ENCODE data around the gene ELN.

ELN gene

DNA sequence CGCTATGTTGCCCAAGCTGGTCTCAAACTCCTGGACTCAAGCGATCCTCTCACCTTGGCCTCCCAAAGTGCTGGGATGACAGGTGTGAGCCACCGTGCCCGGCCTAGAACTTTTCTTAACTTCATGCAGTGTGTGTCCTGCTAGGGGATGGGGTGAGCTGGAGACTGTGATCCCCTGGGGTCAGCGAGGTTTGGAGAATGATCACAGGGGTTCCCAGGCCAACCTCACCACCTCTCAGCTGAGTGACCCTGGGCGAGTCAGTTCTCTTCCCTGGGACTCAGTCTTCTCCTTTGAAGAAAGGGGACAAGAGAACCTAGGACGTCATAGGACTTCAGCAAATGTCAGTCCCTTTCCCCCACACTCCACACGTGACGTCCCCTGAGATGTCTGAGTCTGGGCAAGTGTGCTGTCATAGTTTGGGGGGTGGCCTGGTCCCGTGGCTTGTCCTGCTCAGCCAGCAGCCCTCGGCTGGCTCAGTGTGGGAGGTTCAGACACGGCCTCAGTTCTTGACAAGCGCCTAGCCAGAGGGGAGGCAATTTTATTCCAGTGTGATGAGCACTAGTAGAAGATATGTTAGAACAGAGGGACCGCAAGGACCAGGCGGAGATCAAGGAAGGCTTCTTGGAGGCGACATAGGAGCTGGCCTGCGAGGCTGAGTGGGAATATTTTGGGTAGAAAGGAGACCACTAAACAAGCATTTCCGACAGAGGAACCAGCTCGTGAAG lies 43.3 kb upstream of the ELN start:
- DNase-seq (ENCODE audit: low read depth, low spot score) = no peak
- ChIA-PET CTCF (no interaction called here), POLR2A (no interaction called here)
- TF ChIP-seq, protein P1, sequence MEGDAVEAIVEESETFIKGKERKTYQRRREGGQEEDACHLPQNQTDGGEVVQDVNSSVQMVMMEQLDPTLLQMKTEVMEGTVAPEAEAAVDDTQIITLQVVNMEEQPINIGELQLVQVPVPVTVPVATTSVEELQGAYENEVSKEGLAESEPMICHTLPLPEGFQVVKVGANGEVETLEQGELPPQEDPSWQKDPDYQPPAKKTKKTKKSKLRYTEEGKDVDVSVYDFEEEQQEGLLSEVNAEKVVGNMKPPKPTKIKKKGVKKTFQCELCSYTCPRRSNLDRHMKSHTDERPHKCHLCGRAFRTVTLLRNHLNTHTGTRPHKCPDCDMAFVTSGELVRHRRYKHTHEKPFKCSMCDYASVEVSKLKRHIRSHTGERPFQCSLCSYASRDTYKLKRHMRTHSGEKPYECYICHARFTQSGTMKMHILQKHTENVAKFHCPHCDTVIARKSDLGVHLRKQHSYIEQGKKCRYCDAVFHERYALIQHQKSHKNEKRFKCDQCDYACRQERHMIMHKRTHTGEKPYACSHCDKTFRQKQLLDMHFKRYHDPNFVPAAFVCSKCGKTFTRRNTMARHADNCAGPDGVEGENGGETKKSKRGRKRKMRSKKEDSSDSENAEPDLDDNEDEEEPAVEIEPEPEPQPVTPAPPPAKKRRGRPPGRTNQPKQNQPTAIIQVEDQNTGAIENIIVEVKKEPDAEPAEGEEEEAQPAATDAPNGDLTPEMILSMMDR (IDR thresholded peaks at IDR 0.05; ENCODE audit: insufficient read depth, low read length, missing control alignments) = no peak
- H3K4me3 ChIP-seq (ENCODE audit: low read depth, low read length) = no peak overlapping the region

DNA sequence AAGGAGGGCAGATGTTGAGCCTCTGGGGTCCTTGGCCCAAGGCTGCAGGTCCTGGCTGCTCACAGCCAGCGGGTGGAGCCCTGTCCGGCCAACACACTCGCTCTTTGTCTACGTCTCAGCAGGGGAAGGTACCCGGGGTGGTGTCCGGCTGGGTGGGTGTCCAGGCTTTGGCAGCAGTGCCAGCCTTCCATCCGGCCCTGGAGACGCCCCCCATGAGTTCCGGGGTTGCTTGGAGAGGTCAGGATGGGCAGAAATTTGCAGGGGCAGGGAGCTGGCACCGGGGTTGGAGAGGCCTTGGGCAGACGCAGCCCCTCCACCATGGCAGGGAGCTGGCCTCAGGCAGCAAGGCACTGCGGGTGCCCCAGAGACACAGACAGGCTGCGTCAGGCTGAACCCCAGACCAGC lies 42.2 kb upstream of the ELN start:
- POLR2A ChIA-PET = no interaction called here
- DNase-seq (ENCODE audit: low read depth, low spot score) = no peak
- H3K4me3 ChIP-seq (ENCODE audit: low read depth, low read length) = no peak overlapping the region
- TF ChIP-seq, protein P1 (IDR thresholded peaks at IDR 0.05; ENCODE audit: insufficient read depth, low read length, missing control alignments) = no peak
- CTCF ChIA-PET = interaction anchor here (0.9 to 1.2 kb wide), 2 partner anchors 10 to 41 kb away, joined by 3 read pairs; no protein-coding TSS in a partner anchor

DNA sequence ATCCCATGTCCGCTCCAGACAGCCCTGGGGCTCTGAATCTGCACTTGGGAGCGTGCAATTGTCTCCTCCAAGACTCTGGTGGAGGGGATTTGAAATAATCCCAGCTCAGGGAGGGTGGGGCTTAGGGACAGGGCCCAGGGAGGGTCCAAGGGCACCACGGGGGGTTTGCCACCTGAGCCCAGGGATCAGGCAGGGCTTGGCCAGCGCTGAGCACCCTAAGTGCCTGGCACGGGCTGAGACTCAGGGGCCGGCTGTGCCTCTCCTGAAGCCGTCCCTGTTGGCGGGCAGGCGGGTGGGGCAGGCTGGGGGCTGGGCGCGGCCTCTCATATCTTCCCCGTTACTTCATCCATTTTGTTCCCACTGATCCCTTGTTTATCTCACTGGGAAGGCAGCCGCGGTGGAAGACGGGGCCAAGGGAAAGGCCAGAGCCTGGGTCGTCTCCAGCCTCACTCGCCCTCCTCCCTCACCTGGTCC lies 41.8 kb upstream of the ELN start:
- ChIA-PET CTCF (interaction anchor here (0.9 to 1.2 kb wide), 2 partner anchors 9 to 41 kb away, joined by 3 read pairs; no protein-coding TSS in a partner anchor), POLR2A (no interaction called here)
- TF ChIP-seq, protein P1 (IDR thresholded peaks at IDR 0.05; ENCODE audit: insufficient read depth, low read length, missing control alignments) = no peak
- DNase-seq (ENCODE audit: low read depth, low spot score) = no peak
- H3K4me3 ChIP-seq (ENCODE audit: low read depth, low read length) = no peak overlapping the region

DNA sequence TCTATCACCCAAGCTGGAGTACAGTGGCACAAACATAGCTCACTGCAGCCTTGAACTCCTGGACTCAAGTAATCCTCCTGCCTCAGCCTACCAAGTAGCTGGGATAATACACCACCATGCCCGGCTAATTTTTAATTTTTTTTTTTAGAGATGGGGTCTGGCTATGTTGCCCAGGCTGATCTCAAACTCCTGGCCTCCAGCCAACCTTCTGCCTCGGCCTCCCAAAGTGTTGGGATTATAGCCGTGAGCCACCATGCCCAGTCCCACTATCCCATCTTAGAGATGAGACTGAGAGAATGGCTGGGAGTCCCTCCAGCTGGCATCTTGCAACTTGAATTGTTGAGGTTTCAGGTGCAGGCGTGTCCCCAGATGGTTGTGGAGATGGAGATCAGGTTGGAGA lies 40.7 kb upstream of the ELN start:
- TF ChIP-seq, protein P1 (IDR thresholded peaks at IDR 0.05; ENCODE audit: insufficient read depth, low read length, missing control alignments) = no peak
- ChIA-PET CTCF (no interaction called here), POLR2A (no interaction called here)
- DNase-seq (ENCODE audit: low read depth, low spot score) = no peak
- H3K4me3 ChIP-seq (ENCODE audit: low read depth, low read length) = no peak overlapping the region

DNA sequence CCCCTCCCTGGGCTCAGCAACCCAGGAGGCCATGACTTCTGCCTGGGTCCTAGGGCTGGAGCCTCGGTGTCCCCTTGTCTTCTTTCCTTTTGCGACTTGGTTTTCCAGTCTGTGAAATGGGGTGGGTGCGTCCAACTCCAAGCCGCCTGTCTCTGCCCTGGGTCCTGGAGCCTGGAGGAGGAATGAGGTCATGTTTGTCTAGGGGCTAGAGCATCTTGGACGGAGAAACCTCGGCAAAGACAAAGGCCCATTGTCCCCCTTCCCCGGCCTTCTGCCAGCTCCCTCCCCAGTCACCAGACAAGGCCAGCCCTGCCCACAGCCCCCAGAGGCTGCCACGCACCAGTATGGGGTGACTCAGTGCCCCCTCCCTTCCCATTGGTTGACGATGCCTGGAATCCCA lies 39.8 kb upstream of the ELN start:
- no peak overlapping the region for H3K4me3 ChIP-seq (ENCODE audit: low read depth, low read length)
- ChIA-PET CTCF (no interaction called here), POLR2A (no interaction called here)
- no peak for DNase-seq (ENCODE audit: low read depth, low spot score)
- TF ChIP-seq, protein P1 (IDR thresholded peaks at IDR 0.05; ENCODE audit: insufficient read depth, low read length, missing control alignments) = no peak

DNA sequence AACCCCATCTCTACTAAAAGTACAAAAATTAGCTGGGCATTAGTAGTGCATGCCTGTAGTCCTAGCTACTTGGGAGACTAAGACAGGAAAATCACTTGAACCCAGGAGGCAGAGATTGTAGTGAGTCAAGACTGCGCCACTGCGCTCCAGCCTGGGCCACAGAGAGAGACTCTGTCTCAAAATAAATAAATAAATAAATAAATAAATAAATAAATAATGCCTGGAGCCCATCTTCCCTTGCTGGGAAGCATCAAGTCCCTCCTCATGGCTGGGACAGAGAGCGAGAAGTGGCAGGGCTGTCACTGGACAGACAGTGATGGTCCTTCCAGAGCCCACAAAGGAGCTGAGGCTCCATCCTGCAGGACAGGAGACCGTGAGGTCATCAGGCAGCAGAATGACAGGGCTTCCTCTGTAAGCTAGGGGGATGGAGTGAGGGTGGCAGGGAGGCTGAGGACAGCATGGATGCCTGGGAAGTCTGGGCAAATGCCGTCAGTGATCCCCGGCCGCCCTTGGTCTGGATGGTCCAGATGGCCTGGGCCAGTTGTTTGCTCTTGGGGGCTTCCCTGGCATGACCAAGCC lies 36.4 kb upstream of the ELN start:
- ChIA-PET CTCF (interaction anchor here (1.3 kb wide), 1 partner anchor 12 kb away, joined by 5 read pairs; no protein-coding TSS in a partner anchor), POLR2A (interaction anchor here (0.6 kb wide), 1 partner anchor 11 kb away, joined by 3 read pairs; no protein-coding TSS in a partner anchor)

More for the DNA sequence above, 36.4 kb upstream of the ELN start:
- H3K4me3 ChIP-seq (ENCODE audit: low read depth, low read length) = no peak overlapping the region
- TF ChIP-seq, protein P1 (IDR thresholded peaks at IDR 0.05; ENCODE audit: insufficient read depth, low read length, missing control alignments) = no peak
- DNase-seq (ENCODE audit: low read depth, low spot score) = no peak

All from AG04449 (cell line).